T-helper 2 cell treated with Interferon-gamma antibody and Interleukin-4, amounts not matched to agents 5 μg/mL and 100 μg/mL, for 36 hours (primary cell): ENCODE data around the gene TAL2.
A peak's percentile ranks its signal among the peaks of the same experiment; 100 is the strongest.

ENCODE experiments used
- DNase-seq: peaks from one replicate; pipeline ENCODE4 v3.0.0; 2021; ENCODE audit warnings: low spot score
- H3K27ac Mint-ChIP-seq: one replicate; pipeline ENCODE4 v1.8.0; 2021; ENCODE audit warnings: mild to moderate bottlenecking, mixed read lengths
- H3K27me3 Mint-ChIP-seq: one replicate; pipeline ENCODE4 v1.8.0; 2021; ENCODE audit warnings: low read depth, mixed read lengths
- H3K36me3 Mint-ChIP-seq: one replicate; pipeline ENCODE4 v1.8.0; 2021; ENCODE audit warnings: low read depth, mixed read lengths
- H3K4me1 Mint-ChIP-seq: one replicate; pipeline ENCODE4 v1.8.0; 2021; ENCODE audit warnings: low read depth, mixed read lengths
- H3K4me3 Mint-ChIP-seq: one replicate; pipeline ENCODE4 v1.8.0; 2022; ENCODE audit warnings: mild to moderate bottlenecking, moderate library complexity, mixed read lengths
- H3K9me3 Mint-ChIP-seq: one replicate; pipeline ENCODE4 v1.8.0; 2021; ENCODE audit warnings: mixed read lengths

The TAL2 gene

GRCh38 chr9:105662184-105663104, at the start of gene TAL2:
Gene TAL2 (plus strand): TSS chr9:105662457. CDS start chr9:105662497, 40 bp downstream.
- Mint-ChIP-seq H3K9me3 (no peaks in the 10 kb centered on the region), H3K4me3 (no peak within 1 kb of the TSS), H3K36me3 (no peaks in the 10 kb centered on the region), H3K4me1 (no peaks in the 10 kb centered on the region), H3K27ac (no peak within 1 kb of the TSS), H3K27me3 (peaks cover 9% of the 10 kb centered on the region)
- no peak for DNase-seq

GRCh38 chr9:105621001-105621400, 41.3 kb upstream of the TAL2 start:
- Mint-ChIP-seq H3K4me1 (no peaks in the 10 kb centered on the region), H3K9me3 (no peaks in the 10 kb centered on the region), H3K27me3 (no peaks in the 10 kb centered on the region), H3K36me3 (no peaks in the 10 kb centered on the region), H3K4me3 (no peak overlapping the region), H3K27ac (no peak overlapping the region)
- no peak for DNase-seq

- peaks cover 2% of the 10 kb centered on the region for H3K36me3 Mint-ChIP-seq
- no peaks in the 10 kb centered on the region for H3K27me3 Mint-ChIP-seq
- H3K9me3 Mint-ChIP-seq = no peaks in the 10 kb centered on the region
- H3K4me1 Mint-ChIP-seq = no peaks in the 10 kb centered on the region
- H3K4me3 Mint-ChIP-seq = no peak overlapping the region
- no peak overlapping the region for H3K27ac Mint-ChIP-seq
- no peak for DNase-seq
Observed at GRCh38 chr9:105625088-105625487, 37.2 kb upstream of the TAL2 start.

- no peaks in the 10 kb centered on the region for H3K9me3 Mint-ChIP-seq
- H3K4me1 Mint-ChIP-seq = no peaks in the 10 kb centered on the region
- H3K36me3 Mint-ChIP-seq = peaks cover 2% of the 10 kb centered on the region
- H3K27me3 Mint-ChIP-seq = no peaks in the 10 kb centered on the region
- no peak overlapping the region for H3K4me3 Mint-ChIP-seq
- DNase-seq = no peak
- H3K27ac Mint-ChIP-seq = no peak overlapping the region
Observed at GRCh38 chr9:105632807-105633206, 29.4 kb upstream of the TAL2 start.

- DNase-seq = no peak
- H3K4me1 Mint-ChIP-seq = no peaks in the 10 kb centered on the region
- H3K4me3 Mint-ChIP-seq = no peak overlapping the region
- H3K36me3 Mint-ChIP-seq = peaks cover 2% of the 10 kb centered on the region
- no peaks in the 10 kb centered on the region for H3K27me3 Mint-ChIP-seq
- H3K9me3 Mint-ChIP-seq = no peaks in the 10 kb centered on the region
- H3K27ac Mint-ChIP-seq = no peak overlapping the region
Observed at GRCh38 chr9:105633411-105633810, 28.8 kb upstream of the TAL2 start.

GRCh38 chr9:105636331-105636730, 25.9 kb upstream of the TAL2 start:
- H3K36me3 Mint-ChIP-seq = no peaks in the 10 kb centered on the region
- no peak for DNase-seq
- H3K4me3 Mint-ChIP-seq = no peak overlapping the region
- H3K27me3 Mint-ChIP-seq = no peaks in the 10 kb centered on the region
- H3K4me1 Mint-ChIP-seq = no peaks in the 10 kb centered on the region
- no peak overlapping the region for H3K27ac Mint-ChIP-seq
- no peaks in the 10 kb centered on the region for H3K9me3 Mint-ChIP-seq

- Mint-ChIP-seq H3K36me3 (no peaks in the 10 kb centered on the region), H3K27ac (no peak overlapping the region), H3K4me1 (no peaks in the 10 kb centered on the region), H3K4me3 (no peak overlapping the region), H3K27me3 (no peaks in the 10 kb centered on the region), H3K9me3 (no peaks in the 10 kb centered on the region)
- DNase-seq = no peak
Observed at GRCh38 chr9:105637787-105638395, 24.4 kb upstream of the TAL2 start.

GRCh38 chr9:105639936-105640335, 22.3 kb upstream of the TAL2 start:
- DNase-seq = no peak

GRCh38 chr9:105643795-105644194, 18.5 kb upstream of the TAL2 start:
- H3K27me3 Mint-ChIP-seq = no peaks in the 10 kb centered on the region
- H3K4me3 Mint-ChIP-seq = no peak overlapping the region
- no peaks in the 10 kb centered on the region for H3K9me3 Mint-ChIP-seq
- no peaks in the 10 kb centered on the region for H3K4me1 Mint-ChIP-seq
- no peak overlapping the region for H3K27ac Mint-ChIP-seq
- no peaks in the 10 kb centered on the region for H3K36me3 Mint-ChIP-seq
- DNase-seq = no peak

More at GRCh38 chr9:105639936-105640335, 22.3 kb upstream of the TAL2 start:
- no peak overlapping the region for H3K4me3 Mint-ChIP-seq
- no peaks in the 10 kb centered on the region for H3K36me3 Mint-ChIP-seq
- H3K27ac Mint-ChIP-seq = no peak overlapping the region
- no peaks in the 10 kb centered on the region for H3K9me3 Mint-ChIP-seq
- H3K4me1 Mint-ChIP-seq = no peaks in the 10 kb centered on the region
- no peaks in the 10 kb centered on the region for H3K27me3 Mint-ChIP-seq

GRCh38 chr9:105646879-105647594, 15.2 kb upstream of the TAL2 start:
- H3K4me1 Mint-ChIP-seq = no peaks in the 10 kb centered on the region
- DNase-seq = no peak
- no peaks in the 10 kb centered on the region for H3K9me3 Mint-ChIP-seq
- no peak overlapping the region for H3K27ac Mint-ChIP-seq
- no peak overlapping the region for H3K4me3 Mint-ChIP-seq
- H3K27me3 Mint-ChIP-seq = peaks cover 3% of the 10 kb centered on the region
- H3K36me3 Mint-ChIP-seq = no peaks in the 10 kb centered on the region

GRCh38 chr9:105647595-105648349, 14.5 kb upstream of the TAL2 start:
- Mint-ChIP-seq H3K27ac (no peak overlapping the region), H3K27me3 (peaks cover 3% of the 10 kb centered on the region), H3K9me3 (no peaks in the 10 kb centered on the region), H3K4me1 (no peaks in the 10 kb centered on the region), H3K4me3 (no peak overlapping the region), H3K36me3 (no peaks in the 10 kb centered on the region)
- no peak for DNase-seq

- DNase-seq = no peak
- H3K9me3 Mint-ChIP-seq = no peaks in the 10 kb centered on the region
- H3K36me3 Mint-ChIP-seq = no peaks in the 10 kb centered on the region
- no peaks in the 10 kb centered on the region for H3K4me1 Mint-ChIP-seq
- peaks cover 26% of the 10 kb centered on the region for H3K27me3 Mint-ChIP-seq
- no peak overlapping the region for H3K27ac Mint-ChIP-seq
- no peak overlapping the region for H3K4me3 Mint-ChIP-seq
Observed at GRCh38 chr9:105651806-105652205, 10.5 kb upstream of the TAL2 start.

GRCh38 chr9:105656131-105656921, 5.9 kb upstream of the TAL2 start:
- Mint-ChIP-seq H3K36me3 (no peaks in the 10 kb centered on the region), H3K27me3 (peaks cover 41% of the 10 kb centered on the region)
- DNase-seq = no peak

More at GRCh38 chr9:105656131-105656921, 5.9 kb upstream of the TAL2 start:
- Mint-ChIP-seq H3K4me1 (no peaks in the 10 kb centered on the region), H3K27ac (no peak overlapping the region), H3K4me3 (peak overlapping the region; percentile 72), H3K9me3 (no peaks in the 10 kb centered on the region)
